Measurements from ENCODE around the gene PGAP6.
"Not testable (repeated sequence)": the region's sequence is repeated elsewhere in the genome, so short reads cannot be mapped to it uniquely, and the experiment has no call there.

Gene PGAP6

GRCh38 chr16:348495-348894 lies 33.3 kb downstream of the PGAP6 start:
- not testable (repeated sequence) for DNase-seq

DNA sequence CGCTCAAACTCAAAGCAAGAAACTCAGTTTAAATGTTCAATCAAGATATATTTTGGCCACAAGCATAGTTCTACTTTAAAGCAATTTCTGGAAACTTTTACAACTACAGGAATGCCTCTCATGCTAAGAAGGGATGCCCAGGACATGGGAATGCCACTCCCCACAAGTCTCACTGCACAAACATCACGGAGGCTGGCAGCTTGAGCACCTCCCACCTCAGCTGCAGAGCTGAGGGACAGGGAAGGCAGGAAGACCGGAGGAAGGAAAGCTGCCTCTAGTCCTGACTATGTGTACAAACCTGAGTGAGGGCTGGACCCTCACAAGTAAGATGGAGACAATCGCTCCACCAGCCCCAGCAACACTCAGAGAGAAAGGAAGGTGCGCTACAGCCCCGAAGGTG lies 34.6 kb downstream of the PGAP6 start:
- no peak for DNase-seq

DNA sequence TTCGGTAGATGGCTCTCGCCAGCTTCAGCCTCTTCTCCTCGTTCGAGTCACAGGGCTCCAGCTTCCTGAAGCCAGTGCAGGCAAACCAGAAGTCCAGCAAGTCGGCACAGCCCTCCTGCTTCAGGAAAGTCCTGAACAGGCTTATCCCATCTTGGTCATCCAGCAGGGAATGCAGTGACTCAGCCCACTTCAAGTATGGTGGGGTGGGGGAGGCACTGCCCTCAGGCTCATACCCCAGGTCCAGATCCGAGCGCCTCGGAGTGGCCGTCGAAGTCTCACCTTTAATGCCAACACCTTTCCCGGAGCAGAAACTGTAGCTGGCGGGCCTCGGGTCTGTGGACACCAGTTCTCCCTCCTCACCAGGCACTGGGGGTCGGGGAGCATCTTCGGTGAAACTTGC lies 35.2 kb downstream of the PGAP6 start:
- DNase-seq: no peak

DNA sequence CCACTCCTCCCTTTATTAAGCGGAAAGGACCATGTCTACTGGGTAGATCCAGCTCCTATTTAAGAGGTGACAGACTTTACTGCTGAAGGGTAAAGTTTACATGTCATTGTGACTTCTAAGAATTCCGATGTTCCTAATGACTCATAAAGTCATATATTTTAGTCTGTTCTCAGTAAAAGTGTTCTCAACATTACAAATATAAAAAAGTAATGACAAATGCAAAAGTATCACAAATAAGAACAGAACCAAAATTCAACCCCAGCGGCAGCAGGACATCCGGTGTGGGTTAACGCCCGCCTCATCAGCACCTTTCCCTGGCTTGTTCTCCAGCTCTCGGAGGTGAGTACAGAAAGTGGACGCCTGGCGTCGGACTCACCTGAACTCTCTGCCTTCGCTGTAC lies 36.0 kb downstream of the PGAP6 start:
- no peak for DNase-seq

GRCh38 chr16:342455-343213 lies 39.1 kb downstream of the PGAP6 start:
- no peak for DNase-seq

GRCh38 chr16:341974-342336 lies 39.8 kb downstream of the PGAP6 start:
- DNase-seq: not testable (repeated sequence)

DNA sequence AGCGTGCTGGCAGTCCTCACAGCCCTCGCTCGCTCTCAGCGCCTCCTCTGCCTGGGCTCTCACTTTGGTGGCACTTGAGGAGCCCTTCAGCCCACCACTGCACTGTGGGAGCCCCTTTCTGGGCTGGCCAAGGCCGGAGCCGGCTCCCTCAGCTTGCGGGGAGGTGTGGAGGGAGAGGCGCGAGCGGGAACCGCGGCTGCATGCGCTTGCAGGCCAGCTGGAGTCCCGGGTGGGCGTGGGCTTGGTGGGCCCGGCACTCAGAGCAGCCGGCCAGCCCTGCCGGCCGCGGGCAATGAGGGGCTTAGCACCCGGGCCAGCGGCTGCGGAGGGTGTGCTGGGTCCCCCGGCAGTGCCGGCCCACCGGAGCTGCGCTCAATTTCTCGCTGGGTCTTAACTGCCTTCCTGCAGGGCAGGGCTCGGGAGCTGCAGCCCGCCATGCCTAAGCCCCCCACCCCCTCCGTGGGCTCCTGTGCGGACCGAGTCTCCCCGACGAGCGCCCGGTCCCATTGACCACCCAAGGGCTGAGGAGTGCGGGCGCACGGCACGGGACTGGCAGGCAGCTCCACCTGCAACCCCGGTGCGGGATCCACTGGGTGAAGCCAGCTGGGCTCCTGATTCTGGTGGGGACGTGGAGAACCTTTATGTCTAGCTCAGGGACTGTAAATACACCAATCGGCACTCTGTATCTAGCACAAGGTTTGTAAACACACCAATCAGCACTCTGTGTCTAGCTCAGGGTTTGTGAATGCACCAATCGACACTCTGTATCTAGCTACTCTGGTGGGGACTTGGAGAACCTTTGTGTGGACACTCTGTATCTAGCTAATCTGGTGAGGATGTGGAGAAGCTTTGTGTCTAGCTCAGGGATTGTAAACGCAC lies 40.4 kb downstream of the PGAP6 start:
- DNase-seq: not testable (repeated sequence)

DNA sequence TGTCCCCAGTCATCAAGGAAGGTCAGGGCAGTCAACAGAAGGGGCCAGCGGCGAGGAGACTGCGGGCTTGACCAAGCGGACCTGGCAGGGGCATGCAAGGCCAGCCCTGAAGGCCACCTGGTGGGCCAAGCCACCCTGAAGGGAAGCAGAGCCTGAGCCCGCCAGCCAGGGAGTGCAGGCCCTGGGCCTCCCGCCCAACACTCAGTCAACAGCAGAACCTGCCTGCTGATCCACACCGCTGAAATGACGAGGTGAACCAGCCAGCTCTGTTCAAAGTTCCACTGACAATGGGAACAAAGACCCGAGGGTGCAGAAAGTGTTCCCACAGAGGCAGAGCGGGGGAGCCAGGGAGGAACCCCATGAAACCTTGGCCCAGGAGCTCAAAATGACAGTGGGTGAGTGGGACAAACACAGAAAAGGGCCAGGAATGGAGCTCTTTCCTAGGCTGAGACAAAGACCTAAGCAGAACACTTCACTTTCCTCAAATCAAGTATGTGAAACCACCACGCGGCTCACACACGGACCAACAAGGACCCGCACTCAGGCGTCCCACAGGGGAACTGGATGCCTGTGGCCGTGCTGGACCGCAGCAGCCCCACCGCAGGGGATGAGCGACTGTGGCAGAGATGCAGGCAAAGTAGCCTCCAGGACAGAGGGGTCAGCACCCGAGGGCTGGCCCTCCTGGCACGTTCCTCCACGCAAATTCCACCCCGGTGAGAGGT lies 41.2 kb downstream of the PGAP6 start:
- DNase-seq: no peak

- no peak for DNase-seq
Observed at GRCh38 chr16:339680-340079, 42.1 kb downstream of the PGAP6 start.

DNA sequence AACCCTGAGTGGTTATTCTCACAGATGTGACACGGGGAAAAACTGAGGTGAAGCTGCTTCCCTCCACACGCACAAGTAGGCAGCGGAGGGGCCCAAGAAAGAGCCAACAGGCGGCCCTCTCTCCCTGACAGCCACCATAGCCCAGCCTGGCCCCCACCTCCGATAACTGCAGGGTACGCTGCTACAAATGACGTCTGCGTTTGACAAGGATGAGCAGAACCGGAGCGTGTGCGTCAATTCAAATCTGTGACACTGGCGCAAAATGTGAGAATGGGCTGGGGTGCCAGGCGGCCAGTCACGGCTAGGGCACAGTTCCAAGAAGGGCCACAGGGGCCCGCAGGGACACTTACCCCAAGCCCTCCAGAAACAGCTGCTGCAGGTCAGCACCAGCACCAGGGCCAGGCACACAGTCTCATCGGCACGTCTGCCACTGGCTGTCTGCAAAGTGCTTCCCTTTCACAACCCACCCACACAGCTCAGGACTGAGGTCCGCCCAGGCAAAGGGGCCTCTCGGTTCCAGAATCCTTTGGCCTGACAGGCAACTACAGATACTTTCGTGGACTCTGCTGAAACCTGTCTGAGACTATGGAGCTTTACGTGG lies 43.7 kb downstream of the PGAP6 start:
- no peak for DNase-seq

- no peak for DNase-seq
Observed at GRCh38 chr16:337437-337836, 44.3 kb downstream of the PGAP6 start.

- DNase-seq: no peak
Observed at GRCh38 chr16:336269-336668, 45.5 kb downstream of the PGAP6 start.

- DNase-seq: not testable (repeated sequence)
Observed at GRCh38 chr16:334861-335632, 46.7 kb downstream of the PGAP6 start.

DNA sequence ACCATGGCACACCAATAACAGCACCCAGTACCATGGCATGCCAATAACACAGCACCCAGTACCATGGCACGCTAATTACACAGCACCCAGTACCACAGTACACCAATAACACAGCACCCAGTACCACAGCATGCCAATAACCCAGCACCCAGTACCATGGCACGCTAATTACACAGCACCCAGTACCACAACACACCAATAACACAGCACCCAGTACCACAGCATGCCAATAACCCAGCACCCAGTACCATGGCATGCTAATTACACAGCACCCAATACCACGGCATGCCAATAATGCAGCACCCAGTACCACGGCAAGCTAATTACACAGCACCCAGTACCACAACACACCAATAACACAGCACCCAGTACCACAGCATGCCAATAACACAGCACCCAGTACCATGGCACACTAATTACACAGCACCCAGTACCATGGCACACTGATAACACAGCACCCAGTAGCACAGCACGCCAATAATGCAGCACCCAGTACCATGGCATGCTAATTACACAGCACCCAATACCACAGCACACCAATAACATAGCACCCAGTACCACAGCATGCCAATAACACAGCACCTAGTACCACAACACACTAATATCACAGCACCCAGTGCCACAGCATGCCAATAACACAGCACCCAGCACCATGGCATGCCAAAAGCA lies 47.5 kb downstream of the PGAP6 start:
- DNase-seq: not testable (repeated sequence)

DNA sequence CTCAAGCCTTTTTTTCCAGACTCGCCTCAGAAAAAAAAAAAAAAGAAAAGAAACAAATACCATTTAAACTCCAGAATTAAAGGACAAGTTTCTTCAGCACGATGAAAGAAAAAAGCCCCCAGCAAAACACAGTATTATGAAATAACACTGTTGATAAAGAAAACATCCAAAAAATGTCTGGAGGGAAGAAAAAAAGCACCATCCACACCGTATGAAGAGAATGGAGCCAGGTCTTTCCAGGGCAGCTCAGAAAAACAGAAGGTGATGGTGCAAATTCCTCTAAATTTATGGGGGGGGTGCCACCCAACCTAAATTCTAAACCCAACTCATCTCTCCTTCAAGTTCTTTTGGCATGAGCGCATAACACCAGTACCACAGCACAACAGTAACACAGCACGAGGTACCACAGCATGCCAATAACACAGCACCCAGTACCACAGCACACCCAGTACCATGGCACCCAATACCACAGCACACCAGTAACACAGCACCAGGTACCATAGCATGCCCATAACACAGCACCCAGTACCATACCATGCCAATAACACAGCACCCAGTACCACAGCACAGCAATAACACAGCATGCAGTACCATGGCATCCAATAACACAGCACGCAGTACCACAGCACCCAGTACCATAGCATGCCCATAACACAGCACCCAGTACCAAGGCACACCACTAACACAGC lies 48.2 kb downstream of the PGAP6 start:
- no peak for DNase-seq

- not testable (repeated sequence) for DNase-seq
Observed at GRCh38 chr16:331181-331814, 50.5 kb downstream of the PGAP6 start.

- no peak for DNase-seq
Observed at GRCh38 chr16:330741-331140, 51.0 kb downstream of the PGAP6 start.

GRCh38 chr16:325375-326145 lies 56.2 kb downstream of the PGAP6 start:
- no peak for DNase-seq
